Lower leg skin (tissue), 3 donors: ENCODE results near the gene KCNMA1.

Source experiments
- CTCF ChIP-seq, 3 donors: fragments of 450-650 bp; IDR thresholded peaks; one replicate each; pipeline ENCODE4 v1.5.1; 2016; ENCODE audit warnings: antibody characterized with exemption in 3 of 3, mild to moderate bottlenecking in 3 of 3, moderate library complexity in 2 of 3
- POLR2A ChIP-seq, 2 donors: fragments of 450-650 bp; IDR thresholded peaks; one replicate each; pipeline ENCODE4 v1.6.1; 2016 to 2017; ENCODE audit warnings: antibody characterized with exemption in 2 of 2, mild to moderate bottlenecking in 1 of 2, moderate library complexity in 1 of 2

- TF ChIP-seq POLR2A (IDR thresholded peaks at IDR 0.05), result no peak
- no peak for TF ChIP-seq CTCF (IDR thresholded peaks at IDR 0.05)
Observed at GRCh38 chr10:76975126-76975525, 662.5 kb downstream of the KCNMA1 start.
